GM10847 (cell line): ENCODE measurements around the gene FURIN.

Experiments used
- POLR2A ChIP-seq: IDR thresholded peaks from 2 replicates; pipeline ENCODE4 v1.6.1; 2011; ENCODE audit not compliant: insufficient read length; ENCODE audit errors: extremely low read depth

The FURIN gene

DNA sequence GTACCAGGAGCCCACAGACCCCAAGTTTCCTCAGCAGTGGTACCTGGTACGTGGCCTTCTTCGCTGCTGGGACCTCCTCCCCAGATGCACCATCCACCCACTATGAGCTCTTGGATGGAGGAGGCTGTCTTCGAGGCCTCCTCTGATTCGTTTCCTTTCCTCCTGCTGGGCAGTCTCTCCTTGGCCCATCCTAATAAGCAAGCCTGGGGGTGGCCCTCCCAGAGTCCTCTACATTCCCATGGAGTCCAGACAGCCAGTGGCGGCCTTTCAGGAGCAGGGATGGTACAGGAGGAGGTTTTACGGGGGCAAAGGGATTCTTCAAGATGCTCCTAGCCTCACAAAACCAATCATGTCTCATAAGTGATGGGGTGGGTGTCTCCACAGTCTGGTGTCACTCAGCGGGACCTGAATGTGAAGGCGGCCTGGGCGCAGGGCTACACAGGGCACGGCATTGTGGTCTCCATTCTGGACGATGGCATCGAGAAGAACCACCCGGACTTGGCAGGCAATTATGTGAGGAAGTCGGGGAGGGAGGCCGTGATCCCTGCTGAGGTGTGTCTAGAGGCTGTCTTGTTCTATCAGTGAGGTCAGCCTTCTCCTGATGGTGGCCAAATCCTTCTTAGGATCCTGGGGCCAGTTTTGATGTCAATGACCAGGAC lies 8.3 kb downstream of the FURIN start:
- TF ChIP-seq POLR2A: no peak

DNA sequence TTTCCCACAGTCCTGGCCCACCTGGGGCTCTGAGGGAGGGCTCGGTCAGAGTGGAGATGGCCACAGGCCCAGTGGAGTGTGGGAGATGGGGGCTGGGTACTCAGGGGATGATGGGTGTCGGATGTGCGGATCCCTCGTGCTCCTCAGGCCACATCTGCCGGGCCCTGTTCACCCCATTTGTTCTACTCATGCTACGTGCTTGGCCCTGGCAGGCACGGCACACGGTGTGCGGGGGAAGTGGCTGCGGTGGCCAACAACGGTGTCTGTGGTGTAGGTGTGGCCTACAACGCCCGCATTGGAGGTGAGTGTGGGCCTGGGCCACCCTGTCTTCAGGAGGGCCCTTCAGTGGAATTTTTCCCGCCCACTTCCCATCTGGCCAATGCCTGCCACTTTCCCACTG lies 8.9 kb downstream of the FURIN start:
- no peak for TF ChIP-seq POLR2A

DNA sequence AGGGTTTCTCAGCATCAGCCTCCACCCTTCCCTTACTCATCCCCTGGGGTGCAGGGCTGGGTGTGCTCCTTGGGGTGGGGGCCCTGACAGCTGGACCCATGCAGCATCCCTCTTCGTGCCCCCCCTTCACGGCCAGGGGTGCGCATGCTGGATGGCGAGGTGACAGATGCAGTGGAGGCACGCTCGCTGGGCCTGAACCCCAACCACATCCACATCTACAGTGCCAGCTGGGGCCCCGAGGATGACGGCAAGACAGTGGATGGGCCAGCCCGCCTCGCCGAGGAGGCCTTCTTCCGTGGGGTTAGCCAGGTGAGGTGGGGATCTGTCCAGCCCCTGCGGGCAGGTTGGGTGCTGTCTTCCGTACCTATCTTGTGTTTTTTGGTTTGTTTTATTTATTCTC lies 9.6 kb downstream of the FURIN start:
- no peak for TF ChIP-seq POLR2A

DNA sequence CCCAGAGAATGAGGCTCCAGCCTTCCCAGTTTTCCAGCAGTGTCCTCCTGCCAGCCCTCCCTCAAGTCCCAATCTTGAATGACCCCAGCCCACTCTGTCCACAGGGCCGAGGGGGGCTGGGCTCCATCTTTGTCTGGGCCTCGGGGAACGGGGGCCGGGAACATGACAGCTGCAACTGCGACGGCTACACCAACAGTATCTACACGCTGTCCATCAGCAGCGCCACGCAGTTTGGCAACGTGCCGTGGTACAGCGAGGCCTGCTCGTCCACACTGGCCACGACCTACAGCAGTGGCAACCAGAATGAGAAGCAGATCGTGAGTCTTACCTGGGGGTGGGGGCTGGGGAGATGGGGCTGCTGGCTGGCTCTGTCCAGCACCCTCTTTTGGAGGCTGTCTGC lies 10.3 kb downstream of the FURIN start:
- TF ChIP-seq POLR2A: no peak

DNA sequence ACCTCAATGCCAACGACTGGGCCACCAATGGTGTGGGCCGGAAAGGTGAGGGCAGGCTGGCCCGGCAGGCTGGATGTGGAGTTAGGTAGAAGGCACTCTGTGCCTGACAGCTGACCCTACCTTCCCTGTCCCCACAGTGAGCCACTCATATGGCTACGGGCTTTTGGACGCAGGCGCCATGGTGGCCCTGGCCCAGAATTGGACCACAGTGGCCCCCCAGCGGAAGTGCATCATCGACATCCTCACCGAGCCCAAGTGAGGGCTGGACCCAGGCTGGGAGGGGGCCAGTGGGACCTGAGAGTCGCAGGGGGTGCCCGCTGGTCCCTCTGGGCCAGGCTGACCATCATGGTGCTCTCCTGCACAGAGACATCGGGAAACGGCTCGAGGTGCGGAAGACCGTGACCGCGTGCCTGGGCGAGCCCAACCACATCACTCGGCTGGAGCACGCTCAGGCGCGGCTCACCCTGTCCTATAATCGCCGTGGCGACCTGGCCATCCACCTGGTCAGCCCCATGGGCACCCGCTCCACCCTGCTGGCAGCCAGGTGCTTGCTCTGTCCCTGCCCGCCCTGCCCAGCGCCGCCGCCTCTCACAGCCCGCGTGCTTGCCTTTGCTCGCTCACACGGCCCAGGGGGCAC lies 11.5 kb downstream of the FURIN start:
- no peak for TF ChIP-seq POLR2A

DNA sequence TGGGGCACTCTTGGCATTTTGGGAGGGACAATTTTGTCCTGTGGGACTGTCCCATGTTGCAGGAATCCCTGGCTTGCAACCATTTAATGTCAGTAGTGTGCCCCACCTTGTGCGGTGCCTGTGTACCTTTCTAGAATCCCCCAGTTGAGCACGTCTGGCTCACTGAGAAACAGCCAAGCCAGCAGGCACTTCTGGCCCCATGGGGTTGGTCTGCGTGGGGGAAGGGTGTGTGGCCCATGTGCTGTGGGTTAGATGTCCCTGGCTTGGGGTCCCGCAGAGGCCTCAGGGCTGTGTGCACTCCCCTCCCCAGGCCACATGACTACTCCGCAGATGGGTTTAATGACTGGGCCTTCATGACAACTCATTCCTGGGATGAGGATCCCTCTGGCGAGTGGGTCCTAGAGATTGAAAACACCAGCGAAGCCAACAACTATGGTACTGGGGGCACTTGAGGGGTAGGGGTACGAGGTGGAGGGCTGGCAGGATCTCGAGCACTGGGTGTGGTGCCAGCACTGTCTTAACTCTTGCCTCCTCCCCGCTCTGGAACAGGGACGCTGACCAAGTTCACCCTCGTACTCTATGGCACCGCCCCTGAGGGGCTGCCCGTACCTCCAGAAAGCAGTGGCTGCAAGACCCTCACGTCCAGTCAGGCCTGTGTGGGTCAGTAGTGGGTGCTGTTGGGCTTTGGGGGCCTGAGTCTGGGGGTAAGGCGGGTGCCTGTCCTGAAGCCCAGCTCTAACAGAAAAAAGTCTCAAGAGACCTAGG lies 12.2 kb downstream of the FURIN start:
- no peak for TF ChIP-seq POLR2A

- no peak for TF ChIP-seq POLR2A
These were observed 13.0 kb downstream of the FURIN start for GRCh38 chr15:90881181-90881977.

DNA sequence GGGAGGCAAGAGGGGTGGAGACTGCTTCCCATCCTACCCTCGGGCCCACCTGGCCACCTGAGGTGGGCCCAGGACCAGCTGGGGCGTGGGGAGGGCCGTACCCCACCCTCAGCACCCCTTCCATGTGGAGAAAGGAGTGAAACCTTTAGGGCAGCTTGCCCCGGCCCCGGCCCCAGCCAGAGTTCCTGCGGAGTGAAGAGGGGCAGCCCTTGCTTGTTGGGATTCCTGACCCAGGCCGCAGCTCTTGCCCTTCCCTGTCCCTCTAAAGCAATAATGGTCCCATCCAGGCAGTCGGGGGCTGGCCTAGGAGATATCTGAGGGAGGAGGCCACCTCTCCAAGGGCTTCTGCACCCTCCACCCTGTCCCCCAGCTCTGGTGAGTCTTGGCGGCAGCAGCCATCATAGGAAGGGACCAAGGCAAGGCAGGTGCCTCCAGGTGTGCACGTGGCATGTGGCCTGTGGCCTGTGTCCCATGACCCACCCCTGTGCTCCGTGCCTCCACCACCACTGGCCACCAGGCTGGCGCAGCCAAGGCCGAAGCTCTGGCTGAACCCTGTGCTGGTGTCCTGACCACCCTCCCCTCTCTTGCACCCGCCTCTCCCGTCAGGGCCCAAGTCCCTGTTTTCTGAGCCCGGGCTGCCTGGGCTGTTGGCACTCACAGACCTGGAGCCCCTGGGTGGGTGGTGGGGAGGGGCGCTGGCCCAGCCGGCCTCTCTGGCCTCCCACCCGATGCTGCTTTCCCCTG lies 13.8 kb downstream of the FURIN start:
- no peak for TF ChIP-seq POLR2A

- TF ChIP-seq POLR2A: no peak
These were observed 14.6 kb downstream of the FURIN start for GRCh38 chr15:90882781-90883525.

DNA sequence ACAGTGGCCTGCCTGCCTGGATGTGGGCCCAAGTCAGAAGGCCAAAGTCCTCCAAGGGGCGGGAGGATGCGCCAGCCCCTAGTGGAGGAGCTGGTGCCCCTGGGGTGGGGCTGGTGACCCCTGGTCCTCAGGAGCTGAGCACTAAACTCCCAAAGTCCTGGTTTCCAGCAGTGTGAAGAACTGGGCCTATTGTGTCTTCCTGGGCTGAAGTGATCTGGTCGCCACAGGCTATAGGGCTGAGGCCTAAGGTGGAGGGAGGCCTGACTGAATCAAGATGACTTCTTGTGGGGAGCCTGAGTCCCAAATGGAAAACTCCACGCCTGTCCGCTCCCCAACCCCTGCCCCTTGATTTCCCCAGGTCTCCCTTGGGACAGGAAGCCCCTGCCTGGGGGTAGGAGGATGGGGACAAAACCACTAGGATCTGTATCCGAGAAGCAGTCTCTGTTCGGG lies 15.2 kb downstream of the FURIN start:
- no peak for TF ChIP-seq POLR2A

DNA sequence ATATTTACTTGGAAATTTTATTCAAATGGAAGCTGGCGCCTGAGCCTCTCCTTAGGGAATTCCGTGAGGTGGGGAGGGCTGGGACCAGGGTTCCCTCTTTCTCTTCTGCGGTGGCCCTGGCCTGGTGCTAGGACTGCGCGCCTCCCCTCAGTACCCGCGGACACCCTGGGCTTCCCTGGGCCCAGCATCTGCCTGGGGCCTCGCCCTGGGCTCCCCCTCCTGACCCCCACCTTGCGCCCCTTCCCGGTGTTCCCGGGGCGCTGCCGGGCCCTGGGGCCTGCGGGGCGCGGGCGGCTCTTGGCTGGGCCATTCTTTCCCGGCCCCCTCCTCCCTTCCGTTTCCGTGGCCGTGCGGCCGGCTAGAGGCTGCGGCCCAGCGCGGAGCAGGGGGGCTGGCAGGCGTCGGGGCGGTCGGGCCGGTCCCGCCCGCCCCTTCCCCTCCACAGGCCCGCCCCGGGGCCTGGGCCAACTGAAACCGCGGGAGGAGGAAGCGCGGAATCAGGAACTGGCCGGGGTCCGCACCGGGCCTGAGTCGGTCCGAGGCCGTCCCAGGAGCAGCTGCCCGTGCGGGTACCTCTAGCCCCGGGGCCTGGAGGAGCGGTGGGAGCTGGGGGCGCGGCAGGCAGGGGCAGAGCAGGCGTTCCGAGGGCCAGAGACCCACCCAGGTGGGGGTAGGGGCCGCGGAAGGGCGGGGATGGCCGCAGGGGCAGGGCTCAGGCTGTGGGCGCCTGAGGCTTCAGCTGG lies 15.8 kb downstream of the FURIN start, which contains the start of gene FES:
Gene FES, plus strand, starts transcription at position 529 of the 743 bp plus-strand sequence. CDS start 542 bp downstream, outside the sequence.
- no peak for TF ChIP-seq POLR2A

- no peak for TF ChIP-seq POLR2A
These were observed 16.5 kb downstream of the FURIN start for GRCh38 chr15:90884719-90885431.
